ENCODE measurements around the gene FADS3. TPM values are rescaled to one million over a fixed set of nuclear protein-coding genes. Genes with fewer than 3 reads are reported as not detected.

FADS3 gene
- polyA plus RNA-seq, 4 donors, result 5.3 to 17.9 (median 6.0) TPM

DNA sequence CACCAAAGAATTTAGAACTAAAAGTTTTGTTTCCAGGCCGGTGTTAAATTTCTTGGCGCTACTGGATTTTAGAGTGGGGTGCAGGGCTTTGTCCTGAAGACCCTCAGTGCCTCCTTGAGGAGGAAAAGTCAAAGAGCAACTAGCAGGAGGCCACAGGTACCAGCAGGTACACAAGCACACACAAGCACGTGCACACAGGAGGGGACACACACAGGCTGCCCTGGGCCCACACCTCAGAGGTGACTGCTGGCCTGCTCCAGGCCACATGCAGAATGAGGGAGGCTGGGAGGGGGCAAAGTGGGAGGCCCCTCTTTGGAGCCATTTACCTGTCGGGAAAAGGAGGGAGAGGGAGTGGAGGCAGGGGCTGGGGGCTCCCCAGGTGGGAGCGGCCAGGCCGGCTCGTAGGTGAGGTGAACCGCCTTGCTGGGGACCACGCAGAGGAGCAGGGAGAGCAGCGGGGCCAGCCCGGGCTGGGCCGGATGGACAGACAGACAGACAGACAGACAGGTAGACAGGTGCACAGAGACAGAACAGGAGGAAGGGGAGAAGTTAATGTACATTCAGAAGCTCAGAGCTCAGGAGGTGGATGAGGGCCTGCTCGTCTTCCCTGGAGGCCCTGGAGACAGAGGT is 13.8 kb upstream of the FADS3 start:
- no peak for DNase-seq
- peaks cover 0 to 31% (median 0%) of the 10 kb centered on the region in 3 donors for H3K4me1 ChIP-seq (ENCODE audit: control insufficient read depth in 3 of 3, insufficient read depth in 2 of 3, low read depth in 1 of 3, low read length in 2 of 3)
- peaks cover 0 to 76% (median 0%) of the 10 kb centered on the region in 3 donors for H3K36me3 ChIP-seq (ENCODE audit: control insufficient read depth in 3 of 3, insufficient read depth in 2 of 3, low read depth in 1 of 3, low read length in 3 of 3)
- H3K27me3 ChIP-seq (ENCODE audit: control insufficient read depth in 3 of 3, insufficient read depth in 3 of 3, low read length in 3 of 3), result no peaks in the 10 kb centered on the region
- WGBS, 3 donors, result 90 to 92% (median 92%) methylated on average over 13 of the region's 13 CpGs
- FAIRE-seq, result no peak
- H3K27ac ChIP-seq (ENCODE audit: low read depth in 1 of 3, low read length in 2 of 3), result peak overlapping the region in 1 of 3 donors; percentile 40
- no peak overlapping the region for H3K4me3 ChIP-seq (ENCODE audit: low read depth in 1 of 3, low read length in 3 of 3)
- no peaks in the 10 kb centered on the region for H3K9me3 ChIP-seq (ENCODE audit: control insufficient read depth in 2 of 2, insufficient read depth in 1 of 2, low read depth in 1 of 2, low read length in 1 of 2)

GRCh38 chr11:61904539-61905048 is 13.2 kb upstream of the FADS3 start:
- 26 to 48% (median 27%) methylated on average over 18 to 19 of the region's 19 CpGs for WGBS, 3 donors
- H3K4me3 ChIP-seq (ENCODE audit: low read depth in 1 of 3, low read length in 3 of 3), result no peak overlapping the region

DNA sequence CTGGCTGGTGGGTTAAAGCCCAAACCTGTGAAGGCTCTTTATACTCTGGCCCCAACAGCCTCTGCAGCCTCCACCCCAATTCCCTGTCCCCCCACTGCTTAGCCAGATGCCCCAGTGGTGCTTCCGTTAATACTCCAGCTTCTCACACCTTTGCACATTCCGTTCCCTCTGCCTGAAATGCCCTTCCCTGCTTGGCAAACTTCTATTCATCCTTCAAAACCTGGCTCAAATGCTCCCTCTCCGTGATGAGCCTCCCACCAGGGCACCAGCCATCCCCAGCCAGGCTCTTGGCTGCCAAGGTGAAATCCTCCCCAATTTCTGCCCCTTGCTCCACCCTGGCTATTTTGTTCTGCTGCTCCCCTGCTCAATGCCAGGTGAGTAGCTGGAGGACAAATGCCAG is 12.5 kb upstream of the FADS3 start:
- DNase-seq (no peak), FAIRE-seq (no peak)
- H3K9me3 ChIP-seq (ENCODE audit: control insufficient read depth in 2 of 2, insufficient read depth in 1 of 2, low read depth in 1 of 2, low read length in 1 of 2), result no peaks in the 10 kb centered on the region
- H3K27ac ChIP-seq (ENCODE audit: low read depth in 1 of 3, low read length in 2 of 3), result no peak overlapping the region
- 88 to 92% (median 92%) methylated on average over 3 of the region's 3 CpGs for WGBS, 3 donors
- H3K4me3 ChIP-seq (ENCODE audit: low read depth in 1 of 3, low read length in 3 of 3), result no peak overlapping the region
- peaks cover 0 to 87% (median 0%) of the 10 kb centered on the region in 3 donors for H3K36me3 ChIP-seq (ENCODE audit: control insufficient read depth in 3 of 3, insufficient read depth in 2 of 3, low read depth in 1 of 3, low read length in 3 of 3)
- no peaks in the 10 kb centered on the region for H3K27me3 ChIP-seq (ENCODE audit: control insufficient read depth in 3 of 3, insufficient read depth in 3 of 3, low read length in 3 of 3)
- peaks cover 0 to 30% (median 0%) of the 10 kb centered on the region in 3 donors for H3K4me1 ChIP-seq (ENCODE audit: control insufficient read depth in 3 of 3, insufficient read depth in 2 of 3, low read depth in 1 of 3, low read length in 2 of 3)

More at GRCh38 chr11:61904539-61905048, 13.2 kb upstream of the FADS3 start:
- Histone ChIP-seq H3K27ac (ENCODE audit: low read depth in 1 of 3, low read length in 2 of 3) (peak overlapping the region in 1 of 3 donors; percentile 40), H3K9me3 (ENCODE audit: control insufficient read depth in 2 of 2, insufficient read depth in 1 of 2, low read depth in 1 of 2, low read length in 1 of 2) (no peaks in the 10 kb centered on the region), H3K36me3 (ENCODE audit: control insufficient read depth in 3 of 3, insufficient read depth in 2 of 3, low read depth in 1 of 3, low read length in 3 of 3) (peaks cover 0 to 79% (median 0%) of the 10 kb centered on the region in 3 donors), H3K4me1 (ENCODE audit: control insufficient read depth in 3 of 3, insufficient read depth in 2 of 3, low read depth in 1 of 3, low read length in 2 of 3) (peaks cover 0 to 31% (median 0%) of the 10 kb centered on the region in 3 donors), H3K27me3 (ENCODE audit: control insufficient read depth in 3 of 3, insufficient read depth in 3 of 3, low read length in 3 of 3) (no peaks in the 10 kb centered on the region)
- DNase-seq (peak; percentile 36 to 83), FAIRE-seq (no peak)

- no peak overlapping the region for H3K27ac ChIP-seq (ENCODE audit: low read depth in 1 of 3, low read length in 2 of 3)
- peaks cover 0 to 90% (median 0%) of the 10 kb centered on the region in 3 donors for H3K36me3 ChIP-seq (ENCODE audit: control insufficient read depth in 3 of 3, insufficient read depth in 2 of 3, low read depth in 1 of 3, low read length in 3 of 3)
- DNase-seq (no peak), FAIRE-seq (no peak)
- H3K9me3 ChIP-seq (ENCODE audit: control insufficient read depth in 2 of 2, insufficient read depth in 1 of 2, low read depth in 1 of 2, low read length in 1 of 2), result no peaks in the 10 kb centered on the region
- no peak overlapping the region for H3K4me3 ChIP-seq (ENCODE audit: low read depth in 1 of 3, low read length in 3 of 3)
- 79 to 88% (median 87%) methylated on average over 10 to 11 of the region's 11 CpGs for WGBS, 3 donors
- H3K27me3 ChIP-seq (ENCODE audit: control insufficient read depth in 3 of 3, insufficient read depth in 3 of 3, low read length in 3 of 3), result no peaks in the 10 kb centered on the region
- peaks cover 0 to 28% (median 0%) of the 10 kb centered on the region in 3 donors for H3K4me1 ChIP-seq (ENCODE audit: control insufficient read depth in 3 of 3, insufficient read depth in 2 of 3, low read depth in 1 of 3, low read length in 2 of 3)
These were observed 11.0 kb upstream of the FADS3 start for GRCh38 chr11:61902313-61902712.

DNA sequence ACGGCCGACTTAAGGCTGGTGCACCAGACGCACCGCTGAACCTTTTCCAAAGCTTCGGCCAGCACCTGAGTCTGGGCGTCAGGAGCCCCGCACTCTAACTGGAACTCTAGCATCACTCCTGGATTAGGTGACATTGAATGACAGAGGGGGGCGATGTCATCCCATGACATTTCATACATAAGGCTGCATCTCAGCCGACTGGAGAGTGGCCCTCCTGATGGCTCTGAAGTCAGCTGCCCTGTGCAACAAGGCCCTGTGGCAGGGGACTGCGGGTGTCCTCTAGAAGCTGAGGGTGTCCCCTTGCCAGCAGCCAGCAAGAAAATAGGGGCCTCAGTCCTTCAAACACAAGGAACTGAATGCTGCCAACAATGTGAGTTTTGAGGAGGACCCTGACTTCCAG is 10.1 kb upstream of the FADS3 start:
- no peak overlapping the region for H3K27ac ChIP-seq (ENCODE audit: low read depth in 1 of 3, low read length in 2 of 3)
- DNase-seq, result no peak
- peaks cover 0 to 28% (median 0%) of the 10 kb centered on the region in 3 donors for H3K4me1 ChIP-seq (ENCODE audit: control insufficient read depth in 3 of 3, insufficient read depth in 2 of 3, low read depth in 1 of 3, low read length in 2 of 3)
- peaks cover 0 to 90% (median 0%) of the 10 kb centered on the region in 3 donors for H3K36me3 ChIP-seq (ENCODE audit: control insufficient read depth in 3 of 3, insufficient read depth in 2 of 3, low read depth in 1 of 3, low read length in 3 of 3)
- H3K27me3 ChIP-seq (ENCODE audit: control insufficient read depth in 3 of 3, insufficient read depth in 3 of 3, low read length in 3 of 3), result no peaks in the 10 kb centered on the region
- H3K9me3 ChIP-seq (ENCODE audit: control insufficient read depth in 2 of 2, insufficient read depth in 1 of 2, low read depth in 1 of 2, low read length in 1 of 2), result no peaks in the 10 kb centered on the region
- WGBS, 3 donors, result 89 to 93% (median 89%) methylated on average over 10 of the region's 10 CpGs
- no peak for FAIRE-seq
- H3K4me3 ChIP-seq (ENCODE audit: low read depth in 1 of 3, low read length in 3 of 3), result no peak overlapping the region

DNA sequence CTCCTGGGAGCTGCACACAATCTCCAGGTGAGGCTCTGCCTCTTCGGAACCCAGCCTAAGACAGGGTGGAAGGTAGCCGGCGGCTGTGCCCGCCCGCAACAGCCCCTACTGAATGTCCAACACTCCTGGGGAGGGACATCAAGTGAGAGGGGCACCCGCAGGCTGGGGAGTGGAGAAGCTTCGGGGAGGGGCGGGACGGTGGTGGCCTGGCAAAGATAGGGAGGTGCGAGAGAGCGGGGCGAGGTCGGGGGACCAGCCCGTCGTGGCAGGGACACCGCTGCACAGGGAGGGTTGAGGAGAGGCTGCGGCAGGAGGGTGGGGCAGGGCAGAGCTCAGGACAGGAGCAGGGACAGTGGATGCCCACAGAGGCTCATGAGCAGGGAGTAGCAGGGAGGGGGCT is 8.9 kb upstream of the FADS3 start:
- DNase-seq (no peak), FAIRE-seq (no peak)
- H3K36me3 ChIP-seq (ENCODE audit: control insufficient read depth in 3 of 3, insufficient read depth in 2 of 3, low read depth in 1 of 3, low read length in 3 of 3), result peaks cover 0 to 84% (median 0%) of the 10 kb centered on the region in 3 donors
- no peaks in the 10 kb centered on the region for H3K9me3 ChIP-seq (ENCODE audit: control insufficient read depth in 2 of 2, insufficient read depth in 1 of 2, low read depth in 1 of 2, low read length in 1 of 2)
- H3K4me3 ChIP-seq (ENCODE audit: low read depth in 1 of 3, low read length in 3 of 3), result no peak overlapping the region
- H3K27me3 ChIP-seq (ENCODE audit: control insufficient read depth in 3 of 3, insufficient read depth in 3 of 3, low read length in 3 of 3), result no peaks in the 10 kb centered on the region
- WGBS, 3 donors, result 85 to 92% (median 86%) methylated on average over 17 of the region's 17 CpGs
- H3K4me1 ChIP-seq (ENCODE audit: control insufficient read depth in 3 of 3, insufficient read depth in 2 of 3, low read depth in 1 of 3, low read length in 2 of 3), result peaks cover 0 to 23% (median 0%) of the 10 kb centered on the region in 3 donors
- H3K27ac ChIP-seq (ENCODE audit: low read depth in 1 of 3, low read length in 2 of 3), result no peak overlapping the region

DNA sequence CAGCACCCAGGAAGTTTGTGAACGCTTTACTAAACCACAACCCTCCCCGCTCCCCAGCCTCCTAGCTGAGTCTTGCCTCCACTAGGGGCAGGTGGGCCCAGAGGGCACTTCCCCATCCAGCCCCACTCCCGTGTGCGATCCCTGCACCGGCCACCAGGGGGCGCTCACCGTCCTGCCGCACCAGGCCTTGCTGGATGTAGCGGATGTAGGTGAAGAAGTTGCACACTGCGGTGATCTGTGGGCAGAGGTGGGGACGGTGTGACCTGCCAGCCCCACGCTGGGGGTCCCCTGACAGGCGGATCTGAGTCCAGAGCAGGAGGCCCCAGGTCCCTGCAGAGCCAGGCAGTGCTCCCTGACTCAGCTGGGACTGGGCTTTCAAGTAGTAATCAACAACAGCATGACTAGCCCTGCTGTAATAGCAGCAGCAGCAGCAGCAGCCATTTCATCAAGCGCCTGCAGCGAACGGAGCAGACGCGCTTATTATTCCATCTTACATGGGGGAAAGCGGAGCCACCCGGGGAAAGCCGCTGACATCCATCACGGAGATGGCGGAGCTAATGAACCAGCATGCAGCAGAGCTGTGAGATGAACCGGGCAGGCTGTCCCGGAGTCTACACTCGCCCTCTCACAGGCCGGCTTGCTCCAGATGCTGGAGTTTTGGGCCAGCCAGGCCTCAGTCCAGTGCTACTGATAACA is 7.9 kb upstream of the FADS3 start:
- H3K4me1 ChIP-seq (ENCODE audit: control insufficient read depth in 3 of 3, insufficient read depth in 2 of 3, low read depth in 1 of 3, low read length in 2 of 3), result peaks cover 0 to 13% (median 0%) of the 10 kb centered on the region in 3 donors
- no peaks in the 10 kb centered on the region for H3K9me3 ChIP-seq (ENCODE audit: control insufficient read depth in 2 of 2, insufficient read depth in 1 of 2, low read depth in 1 of 2, low read length in 1 of 2)
- no peaks in the 10 kb centered on the region for H3K27me3 ChIP-seq (ENCODE audit: control insufficient read depth in 3 of 3, insufficient read depth in 3 of 3, low read length in 3 of 3)
- FAIRE-seq (no peak), DNase-seq (peak; percentile 70 to 88)
- WGBS, 3 donors, result 38 to 43% (median 43%) methylated on average over 27 of the region's 27 CpGs
- no peak overlapping the region for H3K4me3 ChIP-seq (ENCODE audit: low read depth in 1 of 3, low read length in 3 of 3)
- H3K36me3 ChIP-seq (ENCODE audit: control insufficient read depth in 3 of 3, insufficient read depth in 2 of 3, low read depth in 1 of 3, low read length in 3 of 3), result peaks cover 0 to 74% (median 0%) of the 10 kb centered on the region in 3 donors
- H3K27ac ChIP-seq (ENCODE audit: low read depth in 1 of 3, low read length in 2 of 3), result no peak overlapping the region

DNA sequence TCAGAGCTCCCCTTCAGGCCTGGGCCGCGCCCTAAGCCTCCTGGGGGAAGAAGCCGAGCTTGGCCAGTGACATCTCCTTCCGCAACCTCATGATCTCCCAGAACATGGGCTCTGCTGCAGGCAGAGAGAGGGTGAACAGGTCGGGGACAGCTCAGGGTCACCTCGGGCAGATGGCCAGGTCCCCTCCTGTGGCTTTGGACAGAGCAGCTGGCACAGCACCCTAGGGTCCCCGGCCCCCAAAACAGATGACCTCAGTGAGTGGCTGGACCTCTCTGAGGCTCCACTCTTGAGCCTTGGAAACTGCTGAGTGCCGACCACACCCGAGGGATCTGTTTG is 6.9 kb upstream of the FADS3 start:
- WGBS, 3 donors, result 58 to 84% (median 72%) methylated on average over 9 of the region's 9 CpGs
- no peaks in the 10 kb centered on the region for H3K9me3 ChIP-seq (ENCODE audit: control insufficient read depth in 2 of 2, insufficient read depth in 1 of 2, low read depth in 1 of 2, low read length in 1 of 2)
- no peak for DNase-seq

More for the DNA sequence above, 6.9 kb upstream of the FADS3 start:
- H3K36me3 ChIP-seq (ENCODE audit: control insufficient read depth in 3 of 3, insufficient read depth in 2 of 3, low read depth in 1 of 3, low read length in 3 of 3), result peaks cover 0 to 67% (median 0%) of the 10 kb centered on the region in 3 donors
- peaks cover 0 to 10% (median 0%) of the 10 kb centered on the region in 3 donors for H3K4me1 ChIP-seq (ENCODE audit: control insufficient read depth in 3 of 3, insufficient read depth in 2 of 3, low read depth in 1 of 3, low read length in 2 of 3)
- no peak overlapping the region for H3K4me3 ChIP-seq (ENCODE audit: low read depth in 1 of 3, low read length in 3 of 3)
- no peak overlapping the region for H3K27ac ChIP-seq (ENCODE audit: low read depth in 1 of 3, low read length in 2 of 3)
- H3K27me3 ChIP-seq (ENCODE audit: control insufficient read depth in 3 of 3, insufficient read depth in 3 of 3, low read length in 3 of 3), result no peaks in the 10 kb centered on the region
- no peak for FAIRE-seq
